ENCODE results near the gene ZMIZ2.
"Not testable (repeated sequence)": the region's sequence is repeated elsewhere in the genome, so short reads cannot be mapped to it uniquely, and the experiment has no call there.

Gene ZMIZ2

GRCh38 chr7:44769376-44769775 is 20.7 kb downstream of the ZMIZ2 start:
- no peak overlapping the region for H3K4me3 ChIP-seq (ENCODE audit: low read depth, low read length)

GRCh38 chr7:44769776-44770294 is 21.2 kb downstream of the ZMIZ2 start:
- H3K4me3 ChIP-seq (ENCODE audit: low read depth, low read length) = no peak overlapping the region

- H3K4me3 ChIP-seq (ENCODE audit: low read depth, low read length) = no peak overlapping the region
These were observed 22.7 kb downstream of the ZMIZ2 start for GRCh38 chr7:44771358-44771757.

- H3K4me3 ChIP-seq (ENCODE audit: low read depth, low read length) = no peak overlapping the region
These were observed 23.8 kb downstream of the ZMIZ2 start for GRCh38 chr7:44772440-44772839.

DNA sequence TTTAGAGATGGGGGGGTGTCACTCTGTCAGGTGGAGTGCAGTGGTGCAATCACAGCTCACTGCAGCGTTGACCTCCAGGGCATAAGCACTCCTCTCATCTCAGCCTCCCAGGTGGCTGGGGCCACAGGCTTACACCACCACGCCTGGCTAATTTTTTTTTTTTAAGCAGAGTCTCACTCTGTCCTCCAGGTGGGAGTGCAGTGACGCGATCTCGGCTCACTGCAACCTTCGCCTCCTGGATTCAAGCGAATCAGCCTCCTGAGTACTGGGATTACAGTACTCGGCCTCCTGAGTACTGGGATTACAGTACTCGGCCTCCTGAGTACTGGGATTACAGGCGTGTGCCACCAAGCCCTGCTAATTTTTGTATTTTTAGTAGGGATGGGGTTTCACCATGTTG is 24.2 kb downstream of the ZMIZ2 start:
- H3K4me3 ChIP-seq (ENCODE audit: low read depth, low read length) = no peak overlapping the region

DNA sequence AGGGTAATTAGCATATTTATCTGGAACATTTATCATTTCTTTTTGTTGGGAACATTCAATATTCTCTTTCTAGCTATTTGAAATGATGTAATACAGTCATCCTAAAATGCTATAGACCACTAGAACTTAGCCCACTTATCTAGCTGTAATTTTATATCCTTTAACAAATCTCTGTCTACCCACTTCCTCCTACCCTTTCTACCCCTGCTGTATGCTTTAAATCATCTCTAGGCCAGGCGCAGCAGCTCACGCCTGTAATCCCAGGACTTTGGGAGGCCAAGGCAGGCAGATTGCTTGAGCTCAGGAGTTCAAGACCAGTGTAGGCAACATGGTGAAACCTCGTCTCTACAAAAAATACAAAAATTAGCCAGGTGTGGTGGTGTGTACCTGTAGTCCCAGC is 25.8 kb downstream of the ZMIZ2 start:
- H3K4me3 ChIP-seq (ENCODE audit: low read depth, low read length) = not testable (repeated sequence)

GRCh38 chr7:44775383-44776107 is 26.9 kb downstream of the ZMIZ2 start:
- H3K4me3 ChIP-seq (ENCODE audit: low read depth, low read length) = no peak overlapping the region

- no peak overlapping the region for H3K4me3 ChIP-seq (ENCODE audit: low read depth, low read length)
These were observed 27.6 kb downstream of the ZMIZ2 start for GRCh38 chr7:44776211-44776610.

GRCh38 chr7:44782460-44782859 is 33.8 kb downstream of the ZMIZ2 start:
- no peak overlapping the region for H3K4me3 ChIP-seq (ENCODE audit: low read depth, low read length)

GRCh38 chr7:44783407-44783806 is 34.8 kb downstream of the ZMIZ2 start:
- H3K4me3 ChIP-seq (ENCODE audit: low read depth, low read length) = no peak overlapping the region

DNA sequence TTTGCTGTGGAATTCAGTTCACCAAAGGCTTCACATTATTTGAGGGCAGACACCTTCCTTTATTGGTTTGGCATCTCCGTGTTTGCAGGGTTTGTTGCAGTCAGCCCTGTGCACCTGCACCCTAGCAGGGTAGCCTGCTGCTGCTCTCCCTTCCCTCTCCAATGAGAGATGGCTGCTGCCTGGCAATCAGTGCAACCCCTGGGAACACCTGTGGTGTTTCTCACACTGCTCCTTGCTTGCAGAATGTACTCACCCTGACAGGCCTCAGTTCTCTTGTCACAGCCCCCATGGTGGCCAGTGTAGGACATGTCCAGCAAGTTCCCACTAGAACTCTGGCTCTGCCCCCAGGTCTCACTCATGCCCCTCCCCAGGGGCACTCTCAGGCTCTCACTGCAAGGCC is 35.7 kb downstream of the ZMIZ2 start:
- no peak overlapping the region for H3K4me3 ChIP-seq (ENCODE audit: low read depth, low read length)

GRCh38 chr7:44785218-44785617 is 36.6 kb downstream of the ZMIZ2 start:
- not testable (repeated sequence) for H3K4me3 ChIP-seq (ENCODE audit: low read depth, low read length)

GRCh38 chr7:44787041-44787440 is 38.4 kb downstream of the ZMIZ2 start:
- H3K4me3 ChIP-seq (ENCODE audit: low read depth, low read length) = no peak overlapping the region

GRCh38 chr7:44787762-44788161 is 39.1 kb downstream of the ZMIZ2 start:
- H3K4me3 ChIP-seq (ENCODE audit: low read depth, low read length) = no peak overlapping the region

- H3K4me3 ChIP-seq (ENCODE audit: low read depth, low read length) = no peak overlapping the region
These were observed 41.3 kb downstream of the ZMIZ2 start for GRCh38 chr7:44789990-44790389.

- H3K4me3 ChIP-seq (ENCODE audit: low read depth, low read length) = no peak overlapping the region
These were observed 42.9 kb downstream of the ZMIZ2 start for GRCh38 chr7:44791278-44792219.

GRCh38 chr7:44793919-44794318 is 45.3 kb downstream of the ZMIZ2 start:
- no peak overlapping the region for H3K4me3 ChIP-seq (ENCODE audit: low read depth, low read length)

DNA sequence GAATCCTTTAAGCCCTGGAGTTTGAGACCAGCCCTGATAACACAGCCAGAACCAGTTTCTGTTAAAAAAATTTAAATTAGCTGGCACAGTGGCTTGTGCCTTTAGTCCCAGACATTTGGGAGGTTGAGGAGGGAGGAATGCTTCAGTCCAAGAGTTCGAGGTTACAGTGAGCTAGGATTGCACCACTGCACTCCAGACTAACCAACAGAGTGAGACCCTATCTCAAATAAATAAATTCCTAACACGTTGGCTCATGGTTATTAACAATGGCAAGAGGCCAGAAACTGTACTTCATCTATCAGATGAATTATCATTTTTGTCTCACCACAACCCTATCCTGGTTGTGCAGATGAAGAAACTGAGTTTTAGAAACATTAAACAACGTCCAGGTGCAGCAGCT is 45.7 kb downstream of the ZMIZ2 start:
- no peak overlapping the region for H3K4me3 ChIP-seq (ENCODE audit: low read depth, low read length)

GRCh38 chr7:44796034-44796503 is 47.4 kb downstream of the ZMIZ2 start:
- peak overlapping the region; percentile 81 for H3K4me3 ChIP-seq (ENCODE audit: low read depth, low read length)

GRCh38 chr7:44796504-44797328 is 48.1 kb downstream of the ZMIZ2 start, which contains the start of gene PPIA:
TSS of gene PPIA (plus strand) at chr7:44796681. CDS start at chr7:44796725, 44 bp downstream.
- H3K4me3 ChIP-seq (ENCODE audit: low read depth, low read length) = peak within 1 kb of the TSS; percentile 99
